ENCODE results near the gene MINPP1.
"Not testable (repeated sequence)": the region's sequence is repeated elsewhere in the genome, so short reads cannot be mapped to it uniquely, and the experiment has no call there.

The MINPP1 gene

DNA sequence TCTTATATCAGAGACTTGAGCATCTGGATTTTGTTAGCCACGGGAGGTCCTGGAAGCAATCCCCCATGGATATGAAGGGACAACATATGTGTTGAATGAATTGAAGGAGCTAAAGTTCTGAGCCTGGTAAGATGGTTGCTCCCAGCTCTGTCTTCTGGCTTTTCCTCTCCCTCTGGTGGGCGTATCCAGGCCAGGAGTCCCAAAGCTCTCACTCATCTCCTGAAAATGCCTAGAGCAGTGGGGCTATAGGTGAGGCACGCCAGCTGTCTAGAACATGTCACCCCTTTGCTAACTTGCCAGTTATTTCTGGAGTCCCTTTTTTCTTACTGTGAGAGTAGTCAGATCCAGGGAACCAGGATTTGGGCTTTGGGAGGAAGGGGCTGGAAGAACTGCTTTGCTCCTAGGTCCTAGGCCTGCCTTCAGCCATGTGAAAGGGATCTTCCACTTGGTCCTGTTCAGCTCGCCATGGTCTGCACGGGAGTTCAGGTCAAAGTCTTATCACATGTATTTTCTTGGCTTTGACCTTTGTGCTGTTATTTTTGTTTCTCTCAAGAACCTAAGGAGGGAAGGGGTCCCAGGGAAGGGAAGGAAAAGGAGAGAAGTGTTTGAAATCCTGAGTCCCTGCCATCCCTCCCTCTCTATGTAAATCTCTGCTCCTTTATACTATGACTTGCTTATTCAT is 73.6 kb downstream of the MINPP1 start:
- no peak for DNase-seq

DNA sequence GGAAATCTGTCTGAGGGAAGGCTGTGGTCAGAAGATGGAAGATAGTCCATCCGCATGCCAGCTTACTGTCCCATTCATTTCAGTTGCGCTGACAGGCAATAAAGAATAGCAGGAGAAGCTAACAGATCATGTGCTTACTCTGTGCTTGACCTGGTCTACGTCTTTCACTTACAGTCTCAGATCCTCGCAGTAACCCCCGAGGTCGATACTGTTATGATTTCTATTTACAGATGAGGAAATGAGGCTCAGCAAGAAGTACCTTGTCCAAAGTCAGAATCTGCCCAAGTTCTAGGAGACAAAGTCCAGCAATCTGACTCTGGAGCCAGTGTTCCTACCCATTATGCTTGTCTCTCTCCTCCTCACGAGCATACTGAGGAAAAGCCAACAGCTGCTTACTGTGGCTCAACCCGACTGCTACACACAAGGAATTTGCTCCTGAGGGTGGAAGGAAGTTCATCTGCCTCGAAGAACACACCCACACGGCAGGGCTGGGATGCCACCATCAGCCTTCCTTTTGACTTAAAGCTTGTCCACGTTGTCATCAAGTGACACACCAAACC is 74.2 kb downstream of the MINPP1 start:
- DNase-seq = no peak

DNA sequence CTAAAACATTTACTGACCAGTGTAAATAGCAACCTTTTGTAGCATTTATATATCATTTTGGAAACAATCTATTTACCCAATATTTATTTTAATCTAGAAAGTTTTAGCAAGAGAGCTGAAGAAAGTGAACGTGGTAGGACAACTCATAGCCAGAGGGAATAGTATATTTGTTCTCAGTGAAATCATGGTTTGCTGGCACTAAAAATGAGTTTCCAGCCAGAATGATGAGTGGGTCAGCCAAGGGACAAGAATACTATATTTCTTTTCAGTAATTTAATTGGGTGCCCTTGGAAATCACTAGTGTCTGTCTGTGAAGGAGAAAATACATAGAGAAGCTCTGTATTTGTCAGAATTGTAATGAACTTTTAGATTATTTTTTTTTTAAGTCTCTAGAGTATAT is 74.9 kb downstream of the MINPP1 start:
- DNase-seq = no peak

DNA sequence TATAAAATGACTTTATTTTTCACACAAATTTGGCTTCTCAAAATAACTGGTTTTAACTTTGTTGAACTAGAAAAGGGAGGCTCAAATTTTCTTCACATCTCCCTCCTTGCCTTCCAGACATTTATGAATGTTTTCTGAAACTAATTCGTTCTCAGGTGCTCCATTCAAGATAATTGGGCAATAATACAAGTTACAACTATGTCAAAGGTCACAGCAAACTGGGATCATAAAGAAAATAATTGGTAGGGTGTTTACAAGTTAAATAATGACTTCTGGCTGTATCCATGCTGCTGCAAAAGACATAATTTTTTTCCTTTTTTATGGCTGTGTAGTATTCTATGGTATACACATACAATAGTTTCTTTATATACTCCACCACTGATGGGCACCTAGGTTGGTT is 75.3 kb downstream of the MINPP1 start:
- no peak for DNase-seq

DNA sequence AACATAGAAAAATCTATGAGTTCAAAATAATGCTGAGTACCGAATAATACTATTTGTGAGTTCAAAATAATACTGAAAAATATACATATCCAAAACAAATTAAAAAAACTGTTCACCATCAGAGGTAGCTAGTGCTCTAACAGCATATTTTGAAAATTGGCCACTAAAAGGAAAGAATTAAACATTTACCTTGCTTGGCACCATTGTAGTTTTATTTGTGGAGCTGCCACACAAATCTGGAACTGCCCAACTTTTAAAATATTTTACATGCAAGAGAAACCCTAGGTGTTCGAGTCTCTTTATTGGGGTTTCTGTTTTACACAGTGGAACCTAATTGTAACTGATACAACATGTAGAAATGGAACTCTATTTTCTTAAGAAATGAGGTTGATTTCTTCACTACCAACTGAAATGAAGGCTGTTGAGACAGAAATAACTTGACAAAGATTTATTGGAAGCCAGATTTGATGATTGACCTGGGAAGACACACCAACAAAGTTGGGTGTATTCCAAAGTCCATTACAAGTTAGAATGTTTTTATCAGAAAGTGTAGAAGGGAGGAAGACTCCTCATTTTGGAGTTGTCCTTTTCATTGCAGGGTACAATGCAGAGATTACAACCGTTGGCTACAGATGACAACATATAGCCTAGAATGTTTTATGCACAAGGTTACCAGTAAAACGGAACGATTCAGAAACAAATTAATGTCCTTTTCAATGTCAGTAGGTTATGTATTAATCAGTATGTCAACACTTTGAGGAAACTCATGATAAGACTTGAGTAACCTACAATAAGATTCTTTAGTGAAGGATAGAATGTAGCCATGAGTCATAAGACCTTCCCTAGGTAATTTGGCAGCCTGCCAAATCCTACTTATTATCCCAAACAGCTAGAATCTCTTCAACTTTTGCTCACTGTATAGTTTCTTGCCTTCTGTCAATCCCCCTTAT is 81.1 kb downstream of the MINPP1 start:
- DNase-seq = no peak

DNA sequence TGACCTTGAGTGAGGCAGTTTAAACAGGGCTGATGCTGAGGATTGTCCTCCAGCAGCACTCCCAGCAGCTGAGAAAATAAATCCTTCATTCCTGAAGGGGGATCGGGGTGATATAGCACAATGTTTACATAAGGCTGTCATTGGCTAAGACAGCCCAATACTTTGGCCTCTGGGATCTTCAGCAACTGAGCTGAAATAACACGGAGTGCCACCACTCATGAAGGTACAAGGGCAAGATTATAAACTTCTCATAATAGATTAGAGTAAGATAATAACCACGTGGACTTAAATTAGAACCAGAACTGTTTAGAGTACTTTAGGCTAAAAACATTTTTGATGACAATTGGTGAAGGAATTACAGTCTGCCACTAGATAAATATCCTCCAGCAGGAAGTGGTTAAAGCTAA is 85.0 kb downstream of the MINPP1 start:
- no peak for DNase-seq

DNA sequence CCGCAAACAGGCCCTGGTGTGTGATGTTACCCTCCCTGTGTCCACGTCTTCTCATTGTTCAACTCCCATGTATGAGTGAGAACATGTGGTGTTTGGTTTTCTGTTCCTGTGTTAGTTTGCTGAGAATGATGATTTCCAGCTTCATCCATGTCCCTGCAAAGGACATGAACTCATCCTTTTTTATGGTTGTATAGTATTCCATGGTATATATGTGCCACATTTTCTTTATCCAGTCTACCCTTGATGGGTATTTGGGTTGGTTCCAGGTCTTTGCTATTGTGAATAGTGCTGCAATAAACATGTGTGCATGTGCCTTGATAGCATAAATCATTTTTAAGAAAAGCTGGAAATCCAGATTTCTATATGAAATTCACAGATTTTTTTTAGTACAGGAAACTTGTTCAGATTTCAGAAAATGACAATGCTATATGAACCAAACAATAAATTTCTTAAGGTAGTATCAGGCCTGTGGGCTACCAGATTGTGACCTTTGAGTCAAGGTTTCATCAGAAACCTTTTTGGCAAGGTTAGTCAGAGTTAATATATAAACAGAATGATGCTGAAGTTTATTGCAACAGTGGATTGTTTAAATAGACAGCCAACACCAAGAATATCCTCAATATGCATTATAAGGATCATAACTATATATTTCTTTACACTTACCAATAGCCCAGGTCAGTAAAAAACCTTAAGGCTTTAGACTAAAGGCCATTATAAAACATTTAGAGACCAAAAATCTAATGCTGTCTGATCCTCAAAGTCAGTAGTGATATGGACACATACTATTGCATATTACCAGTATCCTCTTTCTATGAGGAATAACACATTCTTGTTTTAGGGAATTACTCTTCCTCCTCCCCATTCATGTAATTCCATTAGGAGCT is 86.3 kb downstream of the MINPP1 start:
- DNase-seq = no peak

DNA sequence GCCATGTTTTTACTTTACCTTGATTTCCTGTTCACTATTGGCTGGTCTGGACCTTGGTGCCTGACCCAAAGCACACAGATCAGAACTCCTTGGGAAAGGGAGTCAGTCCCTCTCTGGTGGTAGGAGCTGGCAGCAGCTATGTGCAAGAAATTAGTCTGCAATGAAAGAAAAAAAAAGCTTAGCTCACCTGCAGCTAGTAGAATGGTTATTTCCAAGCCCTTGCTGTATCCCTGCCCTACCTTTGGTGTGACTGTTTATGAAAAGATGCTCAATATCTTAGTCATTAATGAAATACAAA is 86.8 kb downstream of the MINPP1 start:
- no peak for DNase-seq

DNA sequence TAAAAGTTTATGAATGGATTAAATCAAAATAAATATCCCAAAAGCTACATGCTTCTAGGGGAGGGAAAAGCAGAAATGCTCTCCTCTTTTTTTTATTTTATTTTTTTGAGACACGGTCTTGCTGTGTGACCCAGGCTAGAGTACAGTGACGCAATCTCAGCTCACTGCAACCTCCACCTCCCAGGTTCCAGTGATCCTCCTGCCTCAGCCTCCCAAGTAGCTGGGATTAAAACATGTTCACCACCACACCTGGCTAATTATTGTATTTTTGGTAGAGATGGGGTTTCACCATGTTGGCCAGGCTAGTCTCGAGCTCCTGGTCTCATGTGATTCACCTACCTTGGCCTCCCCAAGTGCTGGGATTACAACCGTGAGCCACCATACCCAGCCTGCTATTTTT is 88.2 kb downstream of the MINPP1 start:
- DNase-seq = not testable (repeated sequence)

DNA sequence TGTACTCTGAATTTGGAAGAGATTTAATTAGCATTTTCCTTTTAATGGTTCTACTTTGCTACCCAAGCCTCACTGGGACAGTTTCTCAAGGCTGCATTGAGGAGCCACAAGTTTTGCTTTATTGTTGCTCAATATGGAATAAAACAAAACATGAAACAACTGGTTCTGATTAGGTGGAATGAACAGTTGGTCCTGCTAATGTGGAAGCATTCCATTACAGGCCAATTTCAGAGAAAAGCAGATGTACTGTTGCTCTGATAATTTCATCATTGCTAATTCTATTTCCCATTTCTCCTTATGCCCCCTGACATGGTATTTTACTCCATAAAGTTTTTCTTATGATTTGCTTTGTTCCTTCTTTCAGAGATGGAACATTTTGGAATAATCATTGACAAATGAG is 89.0 kb downstream of the MINPP1 start:
- DNase-seq = no peak

DNA sequence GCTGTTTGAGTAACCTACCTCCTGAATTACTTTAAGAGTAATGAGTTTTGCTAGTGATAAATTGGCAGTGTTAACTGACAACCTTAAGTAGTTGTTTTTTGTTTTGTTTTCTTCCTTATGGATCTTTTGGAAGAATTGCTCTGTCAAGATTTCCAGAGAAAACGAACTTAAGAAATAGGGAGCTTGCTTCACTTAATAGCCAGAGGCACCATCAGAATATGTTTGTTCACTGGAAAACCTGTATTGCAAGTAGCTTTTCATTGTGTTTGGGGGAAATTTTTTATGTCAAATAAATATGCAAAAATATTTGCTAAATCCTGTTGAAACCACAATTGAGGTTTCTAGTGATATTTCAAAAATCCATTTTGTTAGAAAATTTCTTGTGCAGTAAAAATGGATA is 89.5 kb downstream of the MINPP1 start:
- no peak for DNase-seq

DNA sequence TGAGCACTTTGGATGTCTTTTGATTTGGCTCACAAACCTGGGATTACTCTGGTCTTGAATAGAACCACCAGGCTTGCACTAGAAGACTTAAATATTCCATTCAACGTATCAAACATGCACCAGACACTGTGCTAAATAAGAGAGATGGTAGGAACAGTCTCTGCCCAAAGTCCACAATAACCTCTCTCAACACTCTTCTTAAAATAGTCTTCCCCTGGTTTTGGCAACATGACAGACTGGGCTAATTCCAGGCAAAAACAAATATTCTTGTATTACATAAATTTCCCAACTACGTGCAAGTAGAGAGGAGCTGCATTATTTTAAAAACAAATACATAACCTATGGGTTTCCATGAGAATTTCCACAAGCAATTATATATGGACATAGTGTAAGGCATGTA is 90.2 kb downstream of the MINPP1 start:
- no peak for DNase-seq

DNA sequence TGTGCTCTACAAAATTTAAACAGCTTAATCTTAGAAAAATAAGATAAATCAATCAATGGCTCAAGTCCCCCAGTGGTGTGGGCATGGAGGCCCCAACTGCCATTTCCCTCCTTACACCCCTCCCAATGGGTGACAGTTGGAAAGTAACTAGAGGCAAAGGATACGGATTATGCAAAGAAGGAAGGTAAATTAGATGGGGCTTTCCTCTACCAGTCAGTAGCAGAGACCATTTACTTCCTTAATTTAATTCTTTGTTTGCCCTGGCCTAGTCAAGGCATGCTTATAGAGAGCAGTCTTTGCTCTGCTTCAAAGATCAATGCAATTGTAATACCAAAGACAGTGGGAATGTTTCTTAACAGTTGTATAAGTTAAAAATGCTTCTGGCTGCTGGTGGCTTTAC is 91.7 kb downstream of the MINPP1 start:
- DNase-seq = no peak

DNA sequence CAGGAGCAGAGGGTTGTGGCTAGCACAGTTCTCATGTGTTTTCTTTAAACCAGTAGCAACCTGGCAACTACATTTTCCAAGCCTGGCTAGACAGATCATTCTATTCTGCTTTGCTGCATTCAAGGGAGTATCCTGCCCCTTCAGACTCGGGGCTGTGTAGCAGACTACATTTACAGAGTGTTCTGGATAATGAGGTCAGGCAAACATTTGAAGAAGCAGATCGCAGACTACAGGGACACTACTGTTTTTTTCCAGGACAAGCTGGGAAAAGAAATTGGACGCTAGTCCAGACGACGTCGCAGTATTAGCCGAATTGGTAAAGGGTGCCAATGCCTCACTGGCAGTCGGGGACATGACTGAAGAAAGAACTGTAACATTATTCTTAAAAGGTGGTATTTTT is 94.0 kb downstream of the MINPP1 start:
- DNase-seq = no peak

DNA sequence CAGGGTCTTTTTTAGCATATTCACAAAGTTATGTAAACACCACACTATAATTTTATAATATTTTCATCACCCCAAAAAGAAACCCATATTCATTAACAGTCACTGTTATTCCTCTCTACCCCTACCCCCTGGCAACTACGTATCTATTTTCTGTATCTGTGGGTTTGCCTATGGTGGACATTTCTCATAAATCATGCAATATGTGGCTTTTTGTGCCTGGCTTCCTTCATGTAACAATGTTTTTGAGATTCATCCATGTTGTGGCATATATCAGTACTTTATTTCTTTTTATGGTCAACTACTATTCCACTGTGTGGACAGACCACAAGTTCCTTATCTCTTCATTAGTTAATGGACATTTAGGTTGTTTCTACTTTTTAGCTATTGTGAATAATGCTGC is 95.9 kb downstream of the MINPP1 start:
- no peak for DNase-seq
